H1 (cell line): ENCODE measurements around the gene NPFFR1.

Experiments
- CBX5 ChIP-seq: fragments of 300-800, 300-1000 bp; sonication (generic); IDR thresholded peaks from 2 replicates; pipeline ENCODE4 v1.7.1; 2016; ENCODE audit warnings: antibody characterized with exemption, low read length, low read depth
- CHD2 ChIP-seq: IDR thresholded peaks from 2 replicates; pipeline ENCODE4 v1.6.1; 2012; ENCODE audit warnings: low read length, improper control_type of control experiment
- CTCF ChIP-seq, 3 experiments: IDR thresholded peaks; 1 replicate in 2 of 3; 2 replicates in 1 of 3; pipeline versions ENCODE4 v1.5.1 to v1.6.1; 2011; ENCODE audit warnings: low read length in 3 of 3, mild to moderate bottlenecking in 3 of 3, inconsistent platforms in 2 of 3, low read depth in 1 of 3, moderate library complexity in 1 of 3; ENCODE audit not compliant: insufficient read depth in 1 of 3; ENCODE audit errors: control extremely low read depth in 1 of 3
- GTF2F1 ChIP-seq: IDR thresholded peaks from 2 replicates; pipeline ENCODE4 v1.6.1; 2012; ENCODE audit warnings: low read depth, low read length, improper control_type of control experiment, borderline replicate concordance
- HDAC6 ChIP-seq: IDR thresholded peaks from one replicate; pipeline ENCODE4 v1.7.1; 2012; ENCODE audit warnings: low read depth, mild to moderate bottlenecking, inconsistent platforms, low read length, moderate library complexity
- JUN ChIP-seq: IDR thresholded peaks from 2 replicates; pipeline ENCODE4 v1.6.1; 2011; ENCODE audit warnings: low read depth, mild to moderate bottlenecking, improper control_type of control experiment, low read length
- RNF2 ChIP-seq: fragments of 200-900, 300-1000 bp; sonication (generic); IDR thresholded peaks from 2 replicates; pipeline ENCODE4 v1.7.1; 2016; ENCODE audit warnings: borderline replicate concordance, low read depth, mild to moderate bottlenecking, antibody characterized with exemption, low read length; ENCODE audit not compliant: poor library complexity, severe bottlenecking; ENCODE audit errors: missing control alignments
- SP4 ChIP-seq: IDR thresholded peaks from 2 replicates; pipeline ENCODE4 v1.6.1; 2012; ENCODE audit warnings: low read length, inconsistent platforms
- YY1 ChIP-seq: IDR thresholded peaks from 2 replicates; pipeline ENCODE4 v1.6.1; 2011; ENCODE audit warnings: low read depth, mild to moderate bottlenecking, low read length
- ZNF274 ChIP-seq: IDR thresholded peaks from 2 replicates; pipeline ENCODE4 v1.7.0; 2012; ENCODE audit warnings: low read length, borderline replicate concordance; ENCODE audit errors: extremely low read depth

GRCh38 chr10:70323697-70324338 is 40.0 kb upstream of the NPFFR1 start:
- TF ChIP-seq CTCF (IDR thresholded peaks at IDR 0.05; ENCODE audit: control extremely low read depth in 1 of 3, insufficient read depth in 1 of 3, low read depth in 1 of 3, low read length in 3 of 3) (peak; percentile 29 to 62 (median 56); a peak in 3 of 4 replicates), RNF2 (no peak), YY1 (no peak), HDAC6 (no peak), SP4 (no peak), CBX5 (no peak), ZNF274 (no peak), CHD2 (no peak), GTF2F1 (no peak), JUN (no peak)
